Omental fat pad (tissue), 4 donors: ENCODE measurements around the gene FRG2B. TPM values are rescaled to one million over a fixed set of nuclear protein-coding genes. Genes with fewer than 3 reads are reported as not detected.
"Not testable (repeated sequence)": the region's sequence is repeated elsewhere in the genome, so short reads cannot be mapped to it uniquely, and the experiment has no call there.

Experiments used
- ATAC-seq: fragments of 150-250 bp; one replicate; pipeline ENCODE4 v1.9.1; 2016; ENCODE audit warnings: mild to moderate bottlenecking, moderate library complexity; ENCODE audit not compliant: low FRiP score
- DNase-seq: peaks from one replicate; pipeline ENCODE4 v3.0.0-alpha.2; 2019; ENCODE audit warnings: low spot score
- CTCF ChIP-seq, 3 donors: fragments of 450-650 bp; IDR thresholded peaks; one replicate each; pipeline ENCODE4 v1.5.1; 2016 to 2017; ENCODE audit warnings: antibody characterized with exemption in 3 of 3, mild to moderate bottlenecking in 3 of 3, moderate library complexity in 2 of 3
- total RNA-seq, 4 donors: library from RNA; depleted of rRNA; stranded (reverse); fragments of >200 nt; gene quantifications; one replicate each; pipeline ENCODE4 v1.1.0, GENCODE V29; 2016

FRG2B gene
- total RNA-seq: not detected

GRCh38 chr10:133626695-133627094 lies at the start of gene FRG2B:
Gene FRG2B, minus strand, starts transcription at chr10:133626795. Its CDS starts 53 bp downstream, at chr10:133626742.
- DNase-seq, ATAC-seq: not testable (repeated sequence)

GRCh38 chr10:133667446-133667845 lies 40.9 kb upstream of the FRG2B start:
- ATAC-seq, DNase-seq: not testable (repeated sequence)

GRCh38 chr10:133663544-133664160 lies 37.1 kb upstream of the FRG2B start:
- DNase-seq, ATAC-seq: not testable (repeated sequence)

- DNase-seq, ATAC-seq: not testable (repeated sequence)
These were observed 34.5 kb upstream of the FRG2B start for GRCh38 chr10:133661122-133661521.

- ATAC-seq, DNase-seq: not testable (repeated sequence)
These were observed 33.9 kb upstream of the FRG2B start for GRCh38 chr10:133660516-133660915.

- not testable (repeated sequence) for ATAC-seq, DNase-seq
These were observed 30.7 kb upstream of the FRG2B start for GRCh38 chr10:133657276-133657675.

- ATAC-seq, DNase-seq: not testable (repeated sequence)
These were observed 22.4 kb upstream of the FRG2B start for GRCh38 chr10:133648872-133649455.

GRCh38 chr10:133647075-133647748 lies 20.6 kb upstream of the FRG2B start:
- not testable (repeated sequence) for ATAC-seq

GRCh38 chr10:133637846-133638235 lies 11.2 kb upstream of the FRG2B start:
- DNase-seq, ATAC-seq: not testable (repeated sequence)

More at GRCh38 chr10:133647075-133647748, 20.6 kb upstream of the FRG2B start:
- not testable (repeated sequence) for DNase-seq

- not testable (repeated sequence) for ATAC-seq
These were observed 10.7 kb upstream of the FRG2B start for GRCh38 chr10:133637202-133637845.

GRCh38 chr10:133630723-133631249 lies 4.2 kb upstream of the FRG2B start:
- not testable (repeated sequence) for DNase-seq, ATAC-seq

More at GRCh38 chr10:133637202-133637845, 10.7 kb upstream of the FRG2B start:
- not testable (repeated sequence) for DNase-seq

GRCh38 chr10:133622544-133622943 lies 4.1 kb downstream of the FRG2B start:
- not testable (repeated sequence) for DNase-seq, ATAC-seq

GRCh38 chr10:133618851-133619250 lies 7.7 kb downstream of the FRG2B start:
- no peak for TF ChIP-seq CTCF (IDR thresholded peaks at IDR 0.05)
- no peak for ATAC-seq
- no peak for DNase-seq
